ENCODE results near the gene CD180.

- TF ChIP-seq, protein P1, sequence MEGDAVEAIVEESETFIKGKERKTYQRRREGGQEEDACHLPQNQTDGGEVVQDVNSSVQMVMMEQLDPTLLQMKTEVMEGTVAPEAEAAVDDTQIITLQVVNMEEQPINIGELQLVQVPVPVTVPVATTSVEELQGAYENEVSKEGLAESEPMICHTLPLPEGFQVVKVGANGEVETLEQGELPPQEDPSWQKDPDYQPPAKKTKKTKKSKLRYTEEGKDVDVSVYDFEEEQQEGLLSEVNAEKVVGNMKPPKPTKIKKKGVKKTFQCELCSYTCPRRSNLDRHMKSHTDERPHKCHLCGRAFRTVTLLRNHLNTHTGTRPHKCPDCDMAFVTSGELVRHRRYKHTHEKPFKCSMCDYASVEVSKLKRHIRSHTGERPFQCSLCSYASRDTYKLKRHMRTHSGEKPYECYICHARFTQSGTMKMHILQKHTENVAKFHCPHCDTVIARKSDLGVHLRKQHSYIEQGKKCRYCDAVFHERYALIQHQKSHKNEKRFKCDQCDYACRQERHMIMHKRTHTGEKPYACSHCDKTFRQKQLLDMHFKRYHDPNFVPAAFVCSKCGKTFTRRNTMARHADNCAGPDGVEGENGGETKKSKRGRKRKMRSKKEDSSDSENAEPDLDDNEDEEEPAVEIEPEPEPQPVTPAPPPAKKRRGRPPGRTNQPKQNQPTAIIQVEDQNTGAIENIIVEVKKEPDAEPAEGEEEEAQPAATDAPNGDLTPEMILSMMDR (IDR thresholded peaks at IDR 0.05; ENCODE audit: low read depth, low read length), result no peak
- TF ChIP-seq EZH2phosphoT487 (IDR thresholded peaks at IDR 0.05; ENCODE audit: low read depth), result no peak
Measured at GRCh38 chr5:67188274-67189078, 8.1 kb downstream of the CD180 start.
